Esophagus squamous epithelium (tissue), 5 donors: Measurements from ENCODE around the gene JAK3. TPM values are rescaled to one million over a fixed set of nuclear protein-coding genes. Genes with fewer than 3 reads are reported as not detected.

Source experiments
- DNase-seq: peaks from one replicate; lab custom pipeline; 2025; lab: John Stamatoyannopoulos, UW
- H3K27ac ChIP-seq, 4 donors: fragments of 200-600 bp; sonication (generic); one replicate each; pipeline ENCODE4 v1.5.1; 2016 to 2019; ENCODE audit warnings: mild to moderate bottlenecking in 1 of 4
- H3K27me3 ChIP-seq, 4 donors: fragments of 200-600 bp; sonication (generic); 1 replicate in 3 of 4; 2 replicates in 1 of 4; pipeline versions ENCODE4 v1.5.1 to v1.6.0; 2017 to 2021; ENCODE audit warnings: antibody characterized with exemption in 1 of 4
- H3K36me3 ChIP-seq, 3 donors: fragments of 200-600 bp; sonication (generic); one replicate each; pipeline ENCODE4 v1.5.1; 2016 to 2019
- H3K4me1 ChIP-seq, 3 donors: fragments of 200-600 bp; sonication (generic); one replicate each; pipeline ENCODE4 v1.5.1; 2017 to 2019
- H3K4me3 ChIP-seq, 4 donors: fragments of 200-600 bp; sonication (generic); 1 replicate in 3 of 4; 2 replicates in 1 of 4; pipeline ENCODE4 v1.5.1; 2016 to 2019; ENCODE audit warnings: mild to moderate bottlenecking in 2 of 4, moderate library complexity in 1 of 4
- H3K9me3 ChIP-seq, 3 donors: fragments of 200-600 bp; sonication (generic); one replicate each; pipeline ENCODE4 v1.5.1; 2016 to 2019
- CTCF ChIP-seq, 6 experiments: fragments of 450-650 bp in 4 of 6; fragments of 200-600 bp in 2 of 6; sonication (generic) in 2 of 6; IDR thresholded peaks; one replicate each; pipeline ENCODE4 v1.5.1; 2016 to 2019; ENCODE audit warnings: antibody characterized with exemption in 6 of 6, mild to moderate bottlenecking in 4 of 6, moderate library complexity in 4 of 6
- POLR2A ChIP-seq, 4 donors: fragments of 450-650 bp; IDR thresholded peaks; one replicate each; pipeline ENCODE4 v1.6.1; 2017; ENCODE audit warnings: antibody characterized with exemption in 4 of 4, mild to moderate bottlenecking in 4 of 4, moderate library complexity in 3 of 4
- WGBS, 2 donors: methylation state at CpG; one replicate each; pipeline ENCODE4 v1.1.5; 2018; 5-methylcytosine and 5-hydroxymethylcytosine counted together
- intact Hi-C: fragments of 100-400 bp; cut with DNase I; formaldehyde crosslinking; loops from one replicate; pipeline ENCODE4 v1.15.0; 2022
- total RNA-seq, 4 donors: library from RNA; depleted of rRNA; stranded (reverse); fragments of >200 nt; gene quantifications; one replicate each; pipeline ENCODE4 v1.1.0, GENCODE V29; 2016
- donor health status: DM: yes; HTN: yes; CAD: no.

Gene JAK3
- total RNA-seq, 4 donors from 2014 or later = 0.87 to 6.5 (median 4.6) TPM

GRCh38 chr19:17834350-17835181, 13.2 kb downstream of the JAK3 start:
- peaks cover 0 to 48% (median 0%) of the 10 kb centered on the region in 3 donors for H3K36me3 ChIP-seq
- H3K27me3 ChIP-seq = peaks cover 0 to 40% (median 0%) of the 10 kb centered on the region in 4 donors
- no peak for TF ChIP-seq CTCF (IDR thresholded peaks at IDR 0.05)
- TF ChIP-seq POLR2A (IDR thresholded peaks at IDR 0.05) = no peak
- intact Hi-C loops = no loop called here
- 67 to 80% methylated on average over 2 to 9 of the region's 27 CpGs for WGBS, 2 donors
- no peaks in the 10 kb centered on the region for H3K9me3 ChIP-seq
- no peak overlapping the region for H3K27ac ChIP-seq
- H3K4me3 ChIP-seq = no peak overlapping the region
- no peak for DNase-seq
- peaks cover 0 to 21% (median 10%) of the 10 kb centered on the region in 3 donors for H3K4me1 ChIP-seq

GRCh38 chr19:17832443-17833208, 15.2 kb downstream of the JAK3 start:
- peaks cover 0 to 21% (median 10%) of the 10 kb centered on the region in 3 donors for H3K4me1 ChIP-seq
- no peaks in the 10 kb centered on the region for H3K9me3 ChIP-seq
- peaks cover 0 to 46% (median 0%) of the 10 kb centered on the region in 4 donors for H3K27me3 ChIP-seq
- no peak overlapping the region for H3K4me3 ChIP-seq
- no peak overlapping the region for H3K27ac ChIP-seq
- intact Hi-C loops = no loop called here
- WGBS, 2 donors = 71 to 83% methylated on average over 7 to 9 of the region's 17 CpGs
- DNase-seq = no peak
- TF ChIP-seq POLR2A (IDR thresholded peaks at IDR 0.05) (no peak), CTCF (IDR thresholded peaks at IDR 0.05) (no peak)
- H3K36me3 ChIP-seq = peaks cover 0 to 36% (median 0%) of the 10 kb centered on the region in 3 donors

- no peak overlapping the region for H3K27ac ChIP-seq
- intact Hi-C loops = no loop called here
- TF ChIP-seq CTCF (IDR thresholded peaks at IDR 0.05) (no peak), POLR2A (IDR thresholded peaks at IDR 0.05) (no peak)
- WGBS, 2 donors = 55 to 67% methylated on average over 1 to 2 of the region's 25 CpGs
- peaks cover 0 to 21% (median 10%) of the 10 kb centered on the region in 3 donors for H3K4me1 ChIP-seq
- H3K27me3 ChIP-seq = peaks cover 0 to 50% (median 0%) of the 10 kb centered on the region in 4 donors
- no peaks in the 10 kb centered on the region for H3K9me3 ChIP-seq
- H3K36me3 ChIP-seq = peaks cover 0 to 35% (median 0%) of the 10 kb centered on the region in 3 donors
- H3K4me3 ChIP-seq = peak overlapping the region in 3 of 4 donors; percentile 31 to 52 (median 35)
- no peak for DNase-seq
These were observed 16.3 kb downstream of the JAK3 start for GRCh38 chr19:17831419-17831888.

- DNase-seq = no peak
- Histone ChIP-seq H3K4me1 (peaks cover 0 to 21% (median 10%) of the 10 kb centered on the region in 3 donors), H3K27me3 (peaks cover 0 to 51% (median 0%) of the 10 kb centered on the region in 4 donors), H3K9me3 (no peaks in the 10 kb centered on the region), H3K4me3 (peak overlapping the region in 3 of 4 donors; percentile 33 to 52 (median 35)), H3K36me3 (peaks cover 0 to 34% (median 0%) of the 10 kb centered on the region in 3 donors), H3K27ac (no peak overlapping the region)
- no peak for TF ChIP-seq POLR2A (IDR thresholded peaks at IDR 0.05)
- no peak for TF ChIP-seq CTCF (IDR thresholded peaks at IDR 0.05)
- intact Hi-C loops = no loop called here
- 27 to 70% methylated on average over 19 to 35 of the region's 50 CpGs for WGBS, 2 donors
These were observed 17.0 kb downstream of the JAK3 start for GRCh38 chr19:17830567-17831418.
